Measurements from ENCODE around the gene SFXN2. TPM values are rescaled to one million over a fixed set of nuclear protein-coding genes. Genes with fewer than 3 reads are reported as not detected.
"Not testable (repeated sequence)": the region's sequence is repeated elsewhere in the genome, so short reads cannot be mapped to it uniquely, and the experiment has no call there.

Gene SFXN2
- total RNA-seq, 1 donor from 2014 or later = 28.3 TPM

GRCh38 chr10:102752934-102753664 lies 38.7 kb downstream of the SFXN2 start:
- DNase-seq (ENCODE audit: low spot score) = no peak

GRCh38 chr10:102753718-102754117 lies 39.3 kb downstream of the SFXN2 start:
- no peak for DNase-seq (ENCODE audit: low spot score)

GRCh38 chr10:102757323-102757722 lies 42.9 kb downstream of the SFXN2 start:
- no peak for DNase-seq (ENCODE audit: low spot score)

GRCh38 chr10:102758240-102758932 lies 44.0 kb downstream of the SFXN2 start:
- DNase-seq (ENCODE audit: low spot score) = no peak

GRCh38 chr10:102758933-102759262 lies 44.5 kb downstream of the SFXN2 start:
- DNase-seq (ENCODE audit: low spot score) = not testable (repeated sequence)

- DNase-seq (ENCODE audit: low spot score) = no peak
Measured at GRCh38 chr10:102759497-102760210, 45.2 kb downstream of the SFXN2 start.

GRCh38 chr10:102761981-102762380 lies 47.5 kb downstream of the SFXN2 start:
- DNase-seq (ENCODE audit: low spot score) = no peak

- no peak for DNase-seq (ENCODE audit: low spot score)
Measured at GRCh38 chr10:102762401-102763015, 48.1 kb downstream of the SFXN2 start.

- no peak for DNase-seq (ENCODE audit: low spot score)
Measured at GRCh38 chr10:102763037-102763607, 48.7 kb downstream of the SFXN2 start.

GRCh38 chr10:102764470-102765161 lies 50.2 kb downstream of the SFXN2 start:
- DNase-seq (ENCODE audit: low spot score) = no peak

GRCh38 chr10:102765336-102765735 lies 50.9 kb downstream of the SFXN2 start:
- no peak for DNase-seq (ENCODE audit: low spot score)

- DNase-seq (ENCODE audit: low spot score) = no peak
Measured at GRCh38 chr10:102767428-102768160, 53.2 kb downstream of the SFXN2 start.

- DNase-seq (ENCODE audit: low spot score) = no peak
Measured at GRCh38 chr10:102769375-102770107, 55.1 kb downstream of the SFXN2 start.

- DNase-seq (ENCODE audit: low spot score) = no peak
Measured at GRCh38 chr10:102770108-102770482, 55.7 kb downstream of the SFXN2 start.

- no peak for DNase-seq (ENCODE audit: low spot score)
Measured at GRCh38 chr10:102770792-102771191, 56.4 kb downstream of the SFXN2 start.

- no peak for DNase-seq (ENCODE audit: low spot score)
Measured at GRCh38 chr10:102773320-102773719, 58.9 kb downstream of the SFXN2 start.

GRCh38 chr10:102773986-102774385 lies 59.5 kb downstream of the SFXN2 start:
- DNase-seq (ENCODE audit: low spot score) = no peak

- DNase-seq (ENCODE audit: low spot score) = peak; percentile 70
Measured at GRCh38 chr10:102775201-102775934, 60.9 kb downstream of the SFXN2 start.

- DNase-seq (ENCODE audit: low spot score) = peak; percentile 82
Measured at GRCh38 chr10:102775935-102776669, 61.7 kb downstream of the SFXN2 start.

Measured in ureter (tissue), 1 donor.